BLaER1 (cell line): ENCODE measurements around the gene CDK13.

Experiments
- H3K27ac ChIP-seq: shearing (Covaris generic); formaldehyde crosslinking; 2 replicates; pipeline ENCODE4 v1.8.1; 2022
- H3K27me3 ChIP-seq: shearing (Covaris generic); formaldehyde crosslinking; 2 replicates; pipeline ENCODE4 v1.8.1; 2022
- H3K36me3 ChIP-seq: shearing (Covaris generic); formaldehyde crosslinking; 2 replicates; pipeline ENCODE4 v1.8.1; 2022
- H3K4me1 ChIP-seq: shearing (Covaris generic); formaldehyde crosslinking; 2 replicates; pipeline ENCODE4 v1.8.1; 2022
- H3K4me2 ChIP-seq: shearing (Covaris generic); formaldehyde crosslinking; 2 replicates; pipeline ENCODE4 v1.8.1; 2022
- H3K4me3 ChIP-seq: shearing (Covaris generic); formaldehyde crosslinking; 2 replicates; pipeline ENCODE4 v1.8.1; 2022
- H3K9ac ChIP-seq: shearing (Covaris generic); formaldehyde crosslinking; 2 replicates; pipeline ENCODE4 v1.8.1; 2022
- H3K9me3 ChIP-seq: shearing (Covaris generic); formaldehyde crosslinking; 2 replicates; pipeline ENCODE4 v1.8.1; 2022
- H4K20me1 ChIP-seq: shearing (Covaris generic); formaldehyde crosslinking; 2 replicates; pipeline ENCODE4 v1.8.1; 2022
- Cebpa-rat ChIP-seq: shearing (Covaris generic); IDR thresholded peaks from 2 replicates; pipeline ENCODE4 v1.8.1; 2022

Gene CDK13

GRCh38 chr7:39948956-39949928, 814 bp upstream of the CDK13 start:
- no peaks in the 10 kb centered on the region for H3K36me3 ChIP-seq
- H3K27ac ChIP-seq = peak overlapping the region; percentile 99
- H3K9me3 ChIP-seq = no peaks in the 10 kb centered on the region
- H3K4me2 ChIP-seq = peak overlapping the region; percentile 91
- peaks cover 29% of the 10 kb centered on the region for H3K4me1 ChIP-seq
- H3K27me3 ChIP-seq = no peaks in the 10 kb centered on the region
- peak overlapping the region; percentile 99 for H3K4me3 ChIP-seq
- peak overlapping the region; percentile 98 for H3K9ac ChIP-seq
- TF ChIP-seq Cebpa-rat = no peak
- H4K20me1 ChIP-seq = peaks cover 39% of the 10 kb centered on the region

DNA sequence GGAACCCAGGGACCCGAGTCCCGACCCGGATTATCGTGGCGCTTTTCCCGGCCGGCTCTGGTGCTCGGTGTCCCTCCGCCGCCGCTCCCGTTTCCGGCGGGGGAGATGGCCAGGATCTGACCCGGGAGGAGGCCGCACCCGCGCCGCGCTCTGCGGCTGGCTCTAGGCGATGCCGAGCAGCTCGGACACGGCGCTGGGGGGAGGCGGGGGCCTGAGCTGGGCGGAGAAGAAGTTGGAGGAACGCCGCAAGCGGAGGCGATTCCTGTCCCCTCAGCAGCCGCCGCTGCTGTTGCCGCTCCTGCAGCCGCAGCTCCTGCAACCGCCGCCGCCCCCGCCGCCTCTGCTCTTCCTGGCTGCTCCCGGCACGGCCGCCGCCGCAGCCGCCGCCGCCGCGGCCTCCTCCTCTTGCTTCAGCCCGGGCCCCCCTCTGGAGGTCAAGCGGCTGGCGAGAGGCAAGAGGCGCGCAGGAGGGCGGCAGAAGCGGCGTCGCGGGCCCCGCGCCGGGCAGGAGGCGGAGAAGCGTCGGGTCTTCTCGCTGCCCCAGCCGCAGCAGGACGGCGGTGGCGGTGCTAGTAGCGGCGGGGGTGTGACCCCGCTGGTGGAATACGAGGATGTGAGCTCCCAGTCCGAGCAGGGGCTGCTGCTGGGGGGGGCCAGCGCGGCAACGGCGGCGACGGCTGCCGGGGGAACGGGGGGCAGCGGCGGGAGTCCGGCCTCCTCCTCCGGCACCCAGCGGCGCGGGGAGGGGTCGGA, 593 bp downstream of the CDK13 start:
- Histone ChIP-seq H3K9ac (peak overlapping the region; percentile 98), H3K36me3 (no peaks in the 10 kb centered on the region), H3K27ac (peak overlapping the region; percentile 99), H3K9me3 (no peaks in the 10 kb centered on the region), H3K4me3 (peak overlapping the region; percentile 99), H4K20me1 (peaks cover 54% of the 10 kb centered on the region), H3K4me1 (peaks cover 41% of the 10 kb centered on the region), H3K4me2 (peak overlapping the region; percentile 91), H3K27me3 (no peaks in the 10 kb centered on the region)
- TF ChIP-seq Cebpa-rat = no peak

- peaks cover 4% of the 10 kb centered on the region for H3K36me3 ChIP-seq
- peaks cover 44% of the 10 kb centered on the region for H3K4me1 ChIP-seq
- H3K27me3 ChIP-seq = no peaks in the 10 kb centered on the region
- H3K9me3 ChIP-seq = no peaks in the 10 kb centered on the region
- peak overlapping the region; percentile 99 for H3K4me3 ChIP-seq
- H3K9ac ChIP-seq = peak overlapping the region; percentile 98
- H3K27ac ChIP-seq = peak overlapping the region; percentile 99
- peak overlapping the region; percentile 91 for H3K4me2 ChIP-seq
- TF ChIP-seq Cebpa-rat = no peak
- H4K20me1 ChIP-seq = peaks cover 62% of the 10 kb centered on the region
These were observed 1.5 kb downstream of the CDK13 start for GRCh38 chr7:39951226-39952194.

DNA sequence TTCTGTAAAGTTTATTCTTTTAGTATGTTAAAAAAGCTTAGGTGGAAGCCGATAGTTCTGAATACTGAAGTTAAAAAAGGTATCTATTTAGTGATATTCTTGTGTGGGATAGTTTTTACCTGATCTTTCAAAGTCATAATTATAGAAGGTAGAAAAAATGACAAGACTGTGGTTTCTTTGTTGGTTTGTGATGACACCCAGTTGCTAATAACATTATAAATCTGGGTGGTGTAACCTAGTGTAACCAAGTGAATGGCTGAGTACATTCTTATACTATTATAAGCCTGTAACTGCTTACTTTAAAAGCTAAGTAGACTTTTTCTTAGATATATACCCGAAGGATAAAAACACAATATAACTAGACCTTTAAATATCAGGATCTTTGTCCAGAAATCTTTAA, 2.3 kb downstream of the CDK13 start:
- peak overlapping the region; percentile 99; the same call in 1 of the 2 replicates for H3K27ac ChIP-seq
- H3K4me2 ChIP-seq = peak overlapping the region; percentile 91
- peaks cover 71% of the 10 kb centered on the region for H4K20me1 ChIP-seq
- peak overlapping the region; percentile 98 for H3K9ac ChIP-seq
- no peak for TF ChIP-seq Cebpa-rat
- H3K36me3 ChIP-seq = peaks cover 9% of the 10 kb centered on the region
- H3K9me3 ChIP-seq = no peaks in the 10 kb centered on the region; the same call in 1 of the 2 replicates
- peaks cover 48% of the 10 kb centered on the region for H3K4me1 ChIP-seq
- H3K4me3 ChIP-seq = peak overlapping the region; percentile 99
- H3K27me3 ChIP-seq = no peaks in the 10 kb centered on the region

- TF ChIP-seq Cebpa-rat = no peak
- Histone ChIP-seq H3K9me3 (no peaks in the 10 kb centered on the region; the same call in 1 of the 2 replicates), H3K4me1 (peaks cover 48% of the 10 kb centered on the region), H3K27me3 (no peaks in the 10 kb centered on the region), H3K9ac (peak overlapping the region; percentile 98), H3K27ac (no peak overlapping the region; the same call in 1 of the 2 replicates), H4K20me1 (peaks cover 75% of the 10 kb centered on the region), H3K4me3 (peak overlapping the region; percentile 99), H3K36me3 (peaks cover 9% of the 10 kb centered on the region), H3K4me2 (peak overlapping the region; percentile 91)
These were observed 2.7 kb downstream of the CDK13 start for GRCh38 chr7:39952803-39953202.

DNA sequence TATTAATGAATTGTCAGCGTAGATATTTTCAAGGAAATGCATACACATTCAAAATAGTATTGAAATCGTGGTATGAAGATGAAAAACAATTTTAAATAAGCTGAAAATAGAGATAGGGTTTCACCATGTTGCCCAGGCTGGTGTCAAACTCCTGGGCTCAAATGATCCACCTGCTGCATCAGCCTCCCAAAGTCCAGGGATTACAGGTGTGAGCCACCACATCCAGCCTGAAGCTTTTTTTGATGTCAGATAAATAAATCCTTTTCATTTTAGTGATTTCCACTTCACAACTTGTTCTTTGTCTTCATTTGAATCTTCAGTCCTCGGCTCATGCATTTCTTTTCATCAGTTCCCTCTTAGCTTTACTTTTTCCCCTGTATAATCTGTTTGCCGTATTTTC, 4.6 kb downstream of the CDK13 start:
- Histone ChIP-seq H3K36me3 (peaks cover 20% of the 10 kb centered on the region), H3K27ac (no peak overlapping the region), H3K4me2 (peak overlapping the region; percentile 91), H3K9me3 (peaks cover 7% of the 10 kb centered on the region), H3K9ac (no peak overlapping the region; the same call in 1 of the 2 replicates), H3K4me3 (no peak overlapping the region), H3K4me1 (peaks cover 46% of the 10 kb centered on the region), H3K27me3 (no peaks in the 10 kb centered on the region), H4K20me1 (peaks cover 94% of the 10 kb centered on the region)
- no peak for TF ChIP-seq Cebpa-rat

GRCh38 chr7:39958038-39958437, 8.0 kb downstream of the CDK13 start:
- Histone ChIP-seq H3K27ac (no peak overlapping the region), H3K9ac (no peak overlapping the region), H3K4me2 (0 out of 2 replicates have a peak overlapping the region, but pooled peaks have one; percentile 1), H3K9me3 (peaks cover 34% of the 10 kb centered on the region), H4K20me1 (peaks cover 76% of the 10 kb centered on the region), H3K4me1 (peaks cover 46% of the 10 kb centered on the region), H3K4me3 (no peak overlapping the region), H3K36me3 (peaks cover 38% of the 10 kb centered on the region), H3K27me3 (no peaks in the 10 kb centered on the region)
- no peak for TF ChIP-seq Cebpa-rat

GRCh38 chr7:39967406-39968161, 17.5 kb downstream of the CDK13 start:
- no peak overlapping the region for H3K4me3 ChIP-seq
- no peaks in the 10 kb centered on the region for H3K27me3 ChIP-seq
- H3K4me2 ChIP-seq = no peak overlapping the region
- peaks cover 40% of the 10 kb centered on the region for H4K20me1 ChIP-seq
- H3K27ac ChIP-seq = no peak overlapping the region
- peaks cover 19% of the 10 kb centered on the region for H3K36me3 ChIP-seq
- H3K4me1 ChIP-seq = peaks cover 44% of the 10 kb centered on the region
- no peak for TF ChIP-seq Cebpa-rat
- no peak overlapping the region for H3K9ac ChIP-seq
- H3K9me3 ChIP-seq = peaks cover 28% of the 10 kb centered on the region
